IMR-90 (cell line): ENCODE data around the gene C16orf96. TPM values are rescaled to one million over a fixed set of nuclear protein-coding genes. Genes with fewer than 3 reads are reported as not detected.

Experiments
- ATAC-seq: fragments of 200-7000 bp; cut with Tn5 transposase; 2 replicates; pipeline ENCODE4 v1.9.1; 2020; ENCODE audit warnings: low read depth, mild to moderate bottlenecking, moderate library complexity
- BruUV-seq: library from RNA; stranded (reverse); fragments of 400-500 nt; replicated peaks from 2 replicates; lab custom pipeline; 2021; lab: Mats Ljungman, UMichigan
- CTCF ChIA-PET: fragments of 300-600 bp; formaldehyde crosslinking; extraction: SDS; loops from one replicate; lab custom pipeline; 2021; ENCODE audit warnings: antibody characterized with exemption; lab: Yijun Ruan, JAX
- POLR2A ChIA-PET: fragments of 300-600 bp; sonication (Branson Sonifier 250); formaldehyde crosslinking; loops from one replicate; lab custom pipeline; 2022; ENCODE audit warnings: antibody characterized with exemption; ENCODE audit not compliant: unreplicated experiment; lab: Charles Lee
- DNase-seq: peaks from one replicate; pipeline ENCODE4 v3.0.0; 2013
- H2AFZ ChIP-seq: replicated peaks from 2 replicates; pipeline ENCODE3; 2013; ENCODE audit warnings: low read length, mild to moderate bottlenecking; ENCODE audit not compliant: poor library complexity
- H2AK5ac ChIP-seq: 2 replicates; pipeline ENCODE4 v1.6.1; 2013; ENCODE audit warnings: low read depth, low read length, inconsistent platforms
- H2AK9ac ChIP-seq: replicated peaks from 2 replicates; pipeline ENCODE3; 2013; ENCODE audit warnings: mild to moderate bottlenecking, low read depth, low read length, moderate library complexity; ENCODE audit not compliant: poor library complexity
- H2BK120ac ChIP-seq: 2 replicates; pipeline ENCODE4 v1.6.1; 2013; ENCODE audit warnings: low read depth, low read length, inconsistent platforms
- H2BK15ac ChIP-seq: 3 replicates; pipeline ENCODE4 v1.6.1; 2013; ENCODE audit warnings: low read depth, low read length, inconsistent platforms
- H2BK20ac ChIP-seq: 2 replicates; pipeline ENCODE4 v1.6.1; 2013; ENCODE audit warnings: low read depth, mild to moderate bottlenecking, inconsistent platforms, low read length, moderate library complexity
- H2BK5ac ChIP-seq: 2 replicates; pipeline ENCODE4 v1.6.1; 2013; ENCODE audit warnings: mild to moderate bottlenecking, low read depth, low read length, inconsistent platforms; ENCODE audit not compliant: poor library complexity, severe bottlenecking
- H3K14ac ChIP-seq: replicated peaks from 2 replicates; pipeline ENCODE4 v1.6.1; 2013; ENCODE audit warnings: low read depth, low read length, inconsistent platforms
- H3K18ac ChIP-seq: 2 replicates; pipeline ENCODE4 v1.6.1; 2013; ENCODE audit warnings: low read depth, low read length, control low read depth
- H3K23ac ChIP-seq: 2 replicates; pipeline ENCODE4 v1.6.1; 2013; ENCODE audit warnings: low read depth, low read length, inconsistent platforms
- H3K27ac ChIP-seq: 2 replicates; pipeline ENCODE4 v1.5.1; 2013; ENCODE audit warnings: mild to moderate bottlenecking, control low read depth, low read length; ENCODE audit not compliant: insufficient read depth
- H3K27me3 ChIP-seq: 2 replicates; pipeline ENCODE4 v1.6.1; 2013; ENCODE audit warnings: low read length; ENCODE audit not compliant: control insufficient read depth, insufficient read depth
- H3K36me3 ChIP-seq: 2 replicates; pipeline ENCODE4 v1.6.1; 2013; ENCODE audit warnings: low read length, mixed read lengths; ENCODE audit not compliant: control insufficient read depth, insufficient read depth
- H3K4ac ChIP-seq: 2 replicates; pipeline ENCODE4 v1.6.1; 2013; ENCODE audit warnings: low read depth, low read length, inconsistent platforms
- H3K4me1 ChIP-seq: 2 replicates; pipeline ENCODE4 v1.6.1; 2013; ENCODE audit warnings: low read length, mixed read lengths; ENCODE audit not compliant: control insufficient read depth, insufficient read depth
- H3K4me2 ChIP-seq: 2 replicates; pipeline ENCODE4 v1.6.1; 2013; ENCODE audit warnings: low read depth, mild to moderate bottlenecking, control low read depth, low read length, moderate library complexity
- H3K4me3 ChIP-seq: 2 replicates; pipeline ENCODE4 v1.5.1; 2013; ENCODE audit warnings: low read depth, mild to moderate bottlenecking, control low read depth, low read length, moderate library complexity; ENCODE audit not compliant: insufficient read depth
- H3K56ac ChIP-seq: 2 replicates; pipeline ENCODE4 v1.6.1; 2013; ENCODE audit warnings: low read length, inconsistent platforms; ENCODE audit not compliant: insufficient read depth; ENCODE audit errors: extremely low read depth
- H3K79me1 ChIP-seq, 2 experiments: 2 replicates each; pipeline ENCODE4 v1.6.1; 2013; ENCODE audit warnings: low read length in 2 of 2, inconsistent platforms in 1 of 2, low read depth in 1 of 2
- H3K9ac ChIP-seq: 2 replicates; pipeline ENCODE4 v1.6.1; 2013; ENCODE audit warnings: low read depth, low read length, control low read depth
- H3K9me1 ChIP-seq: 2 replicates; pipeline ENCODE4 v1.6.1; 2013; ENCODE audit warnings: low read length, inconsistent platforms; ENCODE audit not compliant: insufficient read depth
- H3K9me3 ChIP-seq: 2 replicates; pipeline ENCODE4 v1.6.1; 2013; ENCODE audit warnings: low read length; ENCODE audit not compliant: control insufficient read depth, insufficient read depth
- H4K20me1 ChIP-seq: 2 replicates; pipeline ENCODE4 v1.6.1; 2013; ENCODE audit warnings: low read length, inconsistent platforms; ENCODE audit not compliant: insufficient read depth
- H4K5ac ChIP-seq: 2 replicates; pipeline ENCODE4 v1.6.1; 2013; ENCODE audit warnings: mild to moderate bottlenecking, low read depth, low read length, control low read depth
- H4K8ac ChIP-seq, 2 experiments: 2 replicates each; pipeline ENCODE4 v1.6.1; 2013; ENCODE audit warnings: low read depth in 2 of 2, low read length in 2 of 2, control low read depth in 1 of 2, inconsistent platforms in 1 of 2
- H4K91ac ChIP-seq: 2 replicates; pipeline ENCODE4 v1.6.1; 2013; ENCODE audit warnings: low read depth, low read length, inconsistent platforms; ENCODE audit not compliant: insufficient read depth
- BHLHE40 ChIP-seq: fragments of 150-350 bp; IDR thresholded peaks from 2 replicates; pipeline ENCODE4 v1.6.1; 2016; ENCODE audit warnings: mild to moderate bottlenecking, low read depth, low read length
- CEBPB ChIP-seq: IDR thresholded peaks from 2 replicates; pipeline ENCODE4 v1.6.1; 2012; ENCODE audit warnings: low read depth, low read length, improper control_type of control experiment
- CHD1 ChIP-seq: IDR thresholded peaks from 2 replicates; pipeline ENCODE4 v1.6.1; 2012; ENCODE audit warnings: low read depth, low read length, improper control_type of control experiment
- FOS ChIP-seq: fragments of 150-350 bp; IDR thresholded peaks from 2 replicates; pipeline ENCODE4 v1.6.1; 2016; ENCODE audit warnings: low read depth, low read length
- MAFK ChIP-seq: IDR thresholded peaks from 2 replicates; pipeline ENCODE4 v1.6.1; 2012; ENCODE audit warnings: low read depth, low read length, improper control_type of control experiment
- MAZ ChIP-seq: IDR thresholded peaks from 2 replicates; pipeline ENCODE4 v1.6.1; 2012; ENCODE audit warnings: low read depth, mild to moderate bottlenecking, low read length, improper control_type of control experiment, moderate library complexity, borderline replicate concordance
- MXI1 ChIP-seq: IDR thresholded peaks from 2 replicates; pipeline ENCODE4 v1.6.1; 2012; ENCODE audit warnings: low read depth, mild to moderate bottlenecking, low read length, moderate library complexity, borderline replicate concordance
- NFE2L2 ChIP-seq: fragments of 150-350 bp; IDR thresholded peaks from 2 replicates; pipeline ENCODE4 v1.6.1; 2016; ENCODE audit warnings: low read depth, mild to moderate bottlenecking, low read length
- RAD21 ChIP-seq: IDR thresholded peaks from 2 replicates; pipeline ENCODE4 v1.6.1; 2012; ENCODE audit warnings: low read length, improper control_type of control experiment
- RCOR1 ChIP-seq: IDR thresholded peaks from 2 replicates; pipeline ENCODE4 v1.6.1; 2012; ENCODE audit warnings: mild to moderate bottlenecking, low read length, improper control_type of control experiment; ENCODE audit not compliant: insufficient replicate concordance
- RFX5 ChIP-seq: IDR thresholded peaks from 2 replicates; pipeline ENCODE4 v1.8.0; 2012; ENCODE audit warnings: low read depth, mild to moderate bottlenecking, low read length, moderate library complexity
- SMC3 ChIP-seq: fragments of 150-350 bp; IDR thresholded peaks from 2 replicates; pipeline ENCODE4 v1.6.1; 2016; ENCODE audit warnings: low read depth, mild to moderate bottlenecking, antibody characterized with exemption, low read length, moderate library complexity
- WGBS, 2 experiments: methylation state at CpG; one replicate each; pipeline versions ENCODE4 v1.1.5 to v1.1.7; 2013; ENCODE audit warnings: missing lambda C conversion rate in 2 of 2; ENCODE audit not compliant: insufficient read length in 1 of 2; ENCODE audit errors: extremely low coverage in 2 of 2; 5-methylcytosine and 5-hydroxymethylcytosine counted together
- dilution Hi-C: fragments of 300-500 bp; cut with HindIII; formaldehyde crosslinking; loops from one replicate; pipeline ENCODE4 v1.14.3; 2018; ENCODE audit warnings: low sequenced_read_pairs; ENCODE audit not compliant: unreplicated experiment
- in situ Hi-C: fragments of 300-500 bp; cut with MboI; formaldehyde crosslinking; loops from 3 replicates; pipeline ENCODE4 v1.14.3; 2019; ENCODE audit warnings: low sequenced_read_pairs, inconsistent platforms, mixed read lengths
- intact Hi-C: fragments of 100-400 bp; cut with micrococcal nuclease; formaldehyde crosslinking; loops from 2 replicates; pipeline ENCODE4 v1.10.0; 2022
- polyA plus RNA-seq, 3 experiments: library from polyadenylated mRNA; depleted of rRNA; stranded (reverse); fragments of >200 nt; gene quantifications; 2 replicates each; pipeline ENCODE4 v1.2.3, GENCODE V29; 2012; ENCODE audit warnings: low replicate concordance in 1 of 3
- total RNA-seq: library from RNA; depleted of rRNA; stranded (reverse); fragments of >200 nt; gene quantifications from 2 replicates; pipeline ENCODE4 v1.2.3, GENCODE V29; 2012
- TF ChIP-seq, protein P1 (sequence below): fragments of 150-350 bp; IDR thresholded peaks from 2 replicates; pipeline ENCODE4 v1.6.1; 2017; ENCODE audit warnings: mild to moderate bottlenecking, antibody characterized with exemption, low read length, low read depth
- TF ChIP-seq, protein P2 (sequence below): conservative IDR thresholded peaks from 2 replicates; pipeline ENCODE4 v1.5.1; 2012; ENCODE audit warnings: mild to moderate bottlenecking, low read depth, low read length, improper control_type of control experiment

Gene C16orf96
- total and polyA plus RNA-seq, 2 of the 4 experiments (the other 2 are of a cell fraction) = not detected

DNA sequence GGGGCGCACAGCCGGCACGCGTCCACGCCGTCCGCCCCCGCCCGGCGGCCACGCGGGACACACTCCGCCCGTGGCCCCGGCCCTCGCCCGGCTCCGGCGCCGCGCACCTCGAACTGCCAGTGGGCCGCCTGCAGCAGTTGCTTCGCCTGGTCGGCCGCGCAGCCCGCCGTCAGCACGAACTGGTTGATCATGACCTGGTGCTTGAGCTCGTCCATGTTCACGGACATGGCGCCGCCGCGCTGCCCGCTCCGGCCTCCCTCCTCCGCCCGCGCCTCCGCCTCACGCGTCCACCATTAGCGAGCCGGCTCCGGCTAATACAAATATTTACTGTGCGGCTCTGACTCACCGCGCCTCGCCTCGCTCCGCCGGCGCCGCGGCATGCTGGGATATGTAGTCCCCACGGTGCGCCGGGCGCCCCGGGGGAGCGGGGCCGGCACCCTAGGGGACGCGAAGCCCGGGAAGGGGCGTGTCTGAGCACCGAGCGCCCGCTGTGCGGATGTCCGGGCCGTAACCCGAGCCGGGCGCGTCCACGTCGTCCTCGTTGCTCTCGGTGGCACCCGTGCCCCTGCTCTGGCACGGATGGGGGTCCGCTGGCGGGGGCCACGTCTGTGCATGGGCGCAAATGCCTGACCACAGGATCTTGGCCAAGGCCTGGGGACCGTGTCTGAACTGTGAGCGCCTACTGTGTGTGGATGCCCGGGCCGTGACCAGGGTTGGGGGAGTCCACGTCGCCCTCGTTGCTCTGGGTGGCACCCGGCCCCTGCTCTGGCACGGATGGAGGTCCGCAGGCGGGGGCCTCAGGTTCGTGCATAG, 58.6 kb downstream of the C16orf96 start, which contains the start of gene UBALD1:
TSS of gene UBALD1 (minus strand) at position 318 of the 813 bp plus-strand sequence. CDS start at position 227, 91 bp downstream.
- Histone ChIP-seq H3K14ac (peak within 1 kb of the TSS; percentile 77), H3K4me2 (peak within 1 kb of the TSS; percentile 100), H3K9me1 (peaks cover 8% of the 10 kb centered on the region), H3K56ac (peak within 1 kb of the TSS; percentile 2), H2BK20ac (peak within 1 kb of the TSS; percentile 8; the same call in 1 of the 2 replicates), H3K18ac (peak within 1 kb of the TSS; percentile 80), H3K9ac (peak within 1 kb of the TSS; percentile 97), H3K23ac (peak within 1 kb of the TSS; percentile 91), H4K5ac (peak within 1 kb of the TSS; percentile 96), H2BK15ac (peak within 1 kb of the TSS; percentile 71; the same call in 1 of the 3 replicates), H2AK5ac (peak within 1 kb of the TSS; percentile 98), H3K79me1 (peaks cover 16 to 50% of the 10 kb centered on the region in 2 experiments), H2BK120ac (peak within 1 kb of the TSS; percentile 74), H3K4me1 (peaks cover 25% of the 10 kb centered on the region), H4K91ac (peak within 1 kb of the TSS; percentile 87), H3K27ac (peak within 1 kb of the TSS; percentile 99), H3K36me3 (peaks cover 3% of the 10 kb centered on the region; the same call in 1 of the 2 replicates), H3K4ac (peak within 1 kb of the TSS; percentile 92), H2BK5ac (peak within 1 kb of the TSS; percentile 91), H3K4me3 (peak within 1 kb of the TSS; percentile 100), H2AK9ac (peak within 1 kb of the TSS; percentile 78), H4K8ac (peak within 1 kb of the TSS; percentile 68 to 98), H2AFZ (peak within 1 kb of the TSS; percentile 98), H3K9me3 (no peaks in the 10 kb centered on the region), H3K27me3 (no peaks in the 10 kb centered on the region), H4K20me1 (peaks cover 41% of the 10 kb centered on the region)
- POLR2A ChIA-PET = no interaction called here
- no TSS peak for BruUV-seq
- intact Hi-C loops = no loop called here
- dilution Hi-C loops = no loop called here
- DNase-seq (peak; percentile 87), ATAC-seq (peak; percentile 62)
- CTCF ChIA-PET = interaction anchor here (0.6 kb wide), 1 partner anchor 339 kb away, joined by 5 read pairs; no protein-coding TSS in a partner anchor
- WGBS, 2 experiments = 10% methylated on average over 69 of the region's 100 CpGs; no CpG with 5 or more reads in 1 of the 2 experiments
- in situ Hi-C loops = no loop called here
- TF ChIP-seq SMC3 (no peak), RAD21 (no peak), RCOR1 (no peak), RFX5 (no peak), MAZ (no peak), BHLHE40 (peak; percentile 76), MXI1 (peak; percentile 78; the same call in 1 of the 2 replicates), CHD1 (no peak), NFE2L2 (no peak), FOS (peak; percentile 91), CEBPB (no peak), MAFK (no peak)
- TF ChIP-seq, protein P1, sequence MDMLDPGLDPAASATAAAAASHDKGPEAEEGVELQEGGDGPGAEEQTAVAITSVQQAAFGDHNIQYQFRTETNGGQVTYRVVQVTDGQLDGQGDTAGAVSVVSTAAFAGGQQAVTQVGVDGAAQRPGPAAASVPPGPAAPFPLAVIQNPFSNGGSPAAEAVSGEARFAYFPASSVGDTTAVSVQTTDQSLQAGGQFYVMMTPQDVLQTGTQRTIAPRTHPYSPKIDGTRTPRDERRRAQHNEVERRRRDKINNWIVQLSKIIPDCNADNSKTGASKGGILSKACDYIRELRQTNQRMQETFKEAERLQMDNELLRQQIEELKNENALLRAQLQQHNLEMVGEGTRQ = no peak
- TF ChIP-seq, protein P2, sequence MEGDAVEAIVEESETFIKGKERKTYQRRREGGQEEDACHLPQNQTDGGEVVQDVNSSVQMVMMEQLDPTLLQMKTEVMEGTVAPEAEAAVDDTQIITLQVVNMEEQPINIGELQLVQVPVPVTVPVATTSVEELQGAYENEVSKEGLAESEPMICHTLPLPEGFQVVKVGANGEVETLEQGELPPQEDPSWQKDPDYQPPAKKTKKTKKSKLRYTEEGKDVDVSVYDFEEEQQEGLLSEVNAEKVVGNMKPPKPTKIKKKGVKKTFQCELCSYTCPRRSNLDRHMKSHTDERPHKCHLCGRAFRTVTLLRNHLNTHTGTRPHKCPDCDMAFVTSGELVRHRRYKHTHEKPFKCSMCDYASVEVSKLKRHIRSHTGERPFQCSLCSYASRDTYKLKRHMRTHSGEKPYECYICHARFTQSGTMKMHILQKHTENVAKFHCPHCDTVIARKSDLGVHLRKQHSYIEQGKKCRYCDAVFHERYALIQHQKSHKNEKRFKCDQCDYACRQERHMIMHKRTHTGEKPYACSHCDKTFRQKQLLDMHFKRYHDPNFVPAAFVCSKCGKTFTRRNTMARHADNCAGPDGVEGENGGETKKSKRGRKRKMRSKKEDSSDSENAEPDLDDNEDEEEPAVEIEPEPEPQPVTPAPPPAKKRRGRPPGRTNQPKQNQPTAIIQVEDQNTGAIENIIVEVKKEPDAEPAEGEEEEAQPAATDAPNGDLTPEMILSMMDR = no peak
